ENCODE results near the gene SPN.

Gene SPN

DNA sequence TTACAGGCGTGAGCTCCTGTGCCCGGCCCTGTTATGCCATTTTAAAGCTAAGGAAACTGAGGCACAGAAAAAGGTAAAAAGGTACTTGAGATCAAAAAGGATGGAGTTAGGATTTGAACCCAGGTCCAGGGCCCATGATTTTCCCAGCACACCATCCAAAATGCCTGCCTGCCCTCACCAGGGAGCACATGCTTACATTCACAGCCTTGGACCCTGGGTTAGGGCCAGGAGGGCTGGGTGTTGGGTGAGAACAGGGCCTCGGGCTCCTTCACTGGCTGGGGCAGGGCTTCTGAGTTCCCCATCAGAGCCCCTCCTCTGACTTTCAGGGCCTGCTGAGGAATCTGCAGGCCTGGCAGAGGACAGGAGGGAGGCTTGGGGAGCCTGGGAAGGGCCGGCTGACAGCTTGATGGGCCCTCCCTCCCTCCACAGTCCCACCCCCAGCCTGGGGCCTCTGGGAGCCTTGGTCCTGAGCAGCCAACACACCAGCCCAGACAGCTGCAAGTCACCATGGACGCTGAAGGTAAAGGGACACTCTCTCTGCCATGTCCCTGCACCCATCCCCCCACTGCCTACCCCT, 15.7 kb downstream of the SPN start, which contains the start of gene QPRT:
Gene QPRT (plus strand): TSS at position 490 of the 577 bp plus-strand sequence. CDS start 18 bp downstream, at position 508.
- TF ChIP-seq TAF1 (IDR thresholded peaks at IDR 0.05; ENCODE audit: borderline replicate concordance, insufficient read depth, low read length) (peak; percentile 35; the same call in 1 of the 2 replicates), FOXP2 (optimal IDR thresholded peaks at IDR 0.05; ENCODE audit: borderline replicate concordance, extremely low read depth, extremely low read length, insufficient read depth) (no peak), POLR2AphosphoS5 (IDR thresholded peaks at IDR 0.05; ENCODE audit: low read depth, low read length) (peak; percentile 50; the same call in 1 of the 2 replicates)

DNA sequence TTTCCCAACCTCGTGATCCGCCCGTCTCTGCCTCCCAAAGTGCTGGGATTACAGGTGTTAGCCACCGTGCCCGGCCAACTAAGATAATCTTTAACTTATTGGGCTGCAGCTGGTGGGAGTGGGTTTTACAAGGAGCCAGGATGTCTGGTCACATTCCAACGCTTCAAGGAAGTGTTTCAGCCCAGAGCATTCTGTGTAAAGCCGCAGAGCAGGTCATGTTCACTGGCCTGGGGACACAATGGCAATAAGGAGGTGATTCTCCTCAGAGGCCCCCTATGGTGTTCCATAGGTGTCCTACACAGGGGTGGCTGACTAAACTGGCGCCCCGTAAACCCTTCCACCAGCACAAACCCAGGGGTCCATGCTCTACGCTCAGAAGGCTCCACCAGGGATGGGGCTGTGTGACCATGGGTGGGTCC, 17.1 kb downstream of the SPN start:
- TF ChIP-seq, protein P1, sequence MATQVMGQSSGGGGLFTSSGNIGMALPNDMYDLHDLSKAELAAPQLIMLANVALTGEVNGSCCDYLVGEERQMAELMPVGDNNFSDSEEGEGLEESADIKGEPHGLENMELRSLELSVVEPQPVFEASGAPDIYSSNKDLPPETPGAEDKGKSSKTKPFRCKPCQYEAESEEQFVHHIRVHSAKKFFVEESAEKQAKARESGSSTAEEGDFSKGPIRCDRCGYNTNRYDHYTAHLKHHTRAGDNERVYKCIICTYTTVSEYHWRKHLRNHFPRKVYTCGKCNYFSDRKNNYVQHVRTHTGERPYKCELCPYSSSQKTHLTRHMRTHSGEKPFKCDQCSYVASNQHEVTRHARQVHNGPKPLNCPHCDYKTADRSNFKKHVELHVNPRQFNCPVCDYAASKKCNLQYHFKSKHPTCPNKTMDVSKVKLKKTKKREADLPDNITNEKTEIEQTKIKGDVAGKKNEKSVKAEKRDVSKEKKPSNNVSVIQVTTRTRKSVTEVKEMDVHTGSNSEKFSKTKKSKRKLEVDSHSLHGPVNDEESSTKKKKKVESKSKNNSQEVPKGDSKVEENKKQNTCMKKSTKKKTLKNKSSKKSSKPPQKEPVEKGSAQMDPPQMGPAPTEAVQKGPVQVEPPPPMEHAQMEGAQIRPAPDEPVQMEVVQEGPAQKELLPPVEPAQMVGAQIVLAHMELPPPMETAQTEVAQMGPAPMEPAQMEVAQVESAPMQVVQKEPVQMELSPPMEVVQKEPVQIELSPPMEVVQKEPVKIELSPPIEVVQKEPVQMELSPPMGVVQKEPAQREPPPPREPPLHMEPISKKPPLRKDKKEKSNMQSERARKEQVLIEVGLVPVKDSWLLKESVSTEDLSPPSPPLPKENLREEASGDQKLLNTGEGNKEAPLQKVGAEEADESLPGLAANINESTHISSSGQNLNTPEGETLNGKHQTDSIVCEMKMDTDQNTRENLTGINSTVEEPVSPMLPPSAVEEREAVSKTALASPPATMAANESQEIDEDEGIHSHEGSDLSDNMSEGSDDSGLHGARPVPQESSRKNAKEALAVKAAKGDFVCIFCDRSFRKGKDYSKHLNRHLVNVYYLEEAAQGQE (IDR thresholded peaks at IDR 0.05; ENCODE audit: insufficient read depth in 1 of 2, low read depth in 2 of 2, low read length in 2 of 2), result no peak
- TF ChIP-seq FOXP2 (optimal IDR thresholded peaks at IDR 0.05; ENCODE audit: borderline replicate concordance, extremely low read depth, extremely low read length, insufficient read depth), result no peak
- TF ChIP-seq SIN3A (IDR thresholded peaks at IDR 0.05; ENCODE audit: borderline replicate concordance, insufficient read depth, low read length), result no peak
- no peak for TF ChIP-seq TAF1 (IDR thresholded peaks at IDR 0.05; ENCODE audit: borderline replicate concordance, insufficient read depth, low read length)
- no peak for TF ChIP-seq POLR2AphosphoS5 (IDR thresholded peaks at IDR 0.05; ENCODE audit: low read depth, low read length)

DNA sequence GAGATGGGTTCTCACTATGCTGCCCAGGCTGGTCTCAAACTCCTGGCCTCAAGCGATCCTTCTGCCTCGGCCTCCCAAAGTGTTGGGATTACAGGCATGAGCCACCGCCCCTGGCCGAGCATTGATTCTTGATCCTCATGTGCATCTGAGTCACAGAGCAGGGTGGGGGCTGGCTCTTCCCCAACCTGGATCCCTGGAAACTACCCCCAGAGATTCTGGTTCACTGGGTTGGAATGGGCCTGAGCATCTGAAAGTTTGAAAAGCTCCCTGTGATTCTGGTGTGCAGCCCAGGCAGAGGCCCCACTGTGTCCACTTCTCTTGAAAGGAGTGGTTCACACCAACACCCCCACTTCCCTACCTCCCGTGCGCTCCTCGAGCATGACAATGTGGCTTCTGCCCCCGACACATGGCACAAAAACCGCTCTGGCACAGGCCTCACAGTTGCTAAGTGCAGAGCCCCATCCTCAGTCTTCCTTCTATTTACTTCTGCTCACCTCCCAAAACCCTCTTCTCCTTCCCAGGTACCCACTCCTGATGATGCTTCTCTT, 20.6 kb downstream of the SPN start:
- TF ChIP-seq, protein P1 (IDR thresholded peaks at IDR 0.05; ENCODE audit: insufficient read depth in 1 of 2, low read depth in 2 of 2, low read length in 2 of 2), result no peak
- TF ChIP-seq FOXP2 (optimal IDR thresholded peaks at IDR 0.05; ENCODE audit: borderline replicate concordance, extremely low read depth, extremely low read length, insufficient read depth) (no peak), POLR2AphosphoS5 (IDR thresholded peaks at IDR 0.05; ENCODE audit: low read depth, low read length) (no peak), SIN3A (IDR thresholded peaks at IDR 0.05; ENCODE audit: borderline replicate concordance, insufficient read depth, low read length) (no peak), TAF1 (IDR thresholded peaks at IDR 0.05; ENCODE audit: borderline replicate concordance, insufficient read depth, low read length) (no peak)

DNA sequence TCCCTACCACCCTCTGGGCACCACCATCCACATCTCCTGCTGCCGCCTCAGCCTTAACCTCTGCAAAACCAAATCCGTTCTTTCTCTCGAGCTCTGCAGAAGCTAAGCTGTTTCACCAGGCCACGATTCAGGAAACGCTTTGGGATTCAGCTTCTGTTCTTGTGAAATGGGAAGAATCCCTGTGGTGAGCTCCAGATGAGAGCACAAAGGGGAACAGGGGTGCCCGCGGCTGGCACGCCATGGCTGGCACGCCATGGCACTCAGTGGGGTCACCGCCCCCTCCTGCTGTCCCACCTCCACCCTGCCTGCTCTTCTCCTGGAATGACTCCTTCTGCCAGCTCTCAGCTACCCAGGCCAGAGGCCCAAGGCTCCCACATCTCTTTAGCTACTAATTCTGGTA, 21.6 kb downstream of the SPN start:
- TF ChIP-seq, protein P1 (IDR thresholded peaks at IDR 0.05; ENCODE audit: insufficient read depth in 1 of 2, low read depth in 2 of 2, low read length in 2 of 2), result no peak
- TF ChIP-seq SIN3A (IDR thresholded peaks at IDR 0.05; ENCODE audit: borderline replicate concordance, insufficient read depth, low read length) (no peak), FOXP2 (optimal IDR thresholded peaks at IDR 0.05; ENCODE audit: borderline replicate concordance, extremely low read depth, extremely low read length, insufficient read depth) (no peak), TAF1 (IDR thresholded peaks at IDR 0.05; ENCODE audit: borderline replicate concordance, insufficient read depth, low read length) (no peak), POLR2AphosphoS5 (IDR thresholded peaks at IDR 0.05; ENCODE audit: low read depth, low read length) (no peak)

DNA sequence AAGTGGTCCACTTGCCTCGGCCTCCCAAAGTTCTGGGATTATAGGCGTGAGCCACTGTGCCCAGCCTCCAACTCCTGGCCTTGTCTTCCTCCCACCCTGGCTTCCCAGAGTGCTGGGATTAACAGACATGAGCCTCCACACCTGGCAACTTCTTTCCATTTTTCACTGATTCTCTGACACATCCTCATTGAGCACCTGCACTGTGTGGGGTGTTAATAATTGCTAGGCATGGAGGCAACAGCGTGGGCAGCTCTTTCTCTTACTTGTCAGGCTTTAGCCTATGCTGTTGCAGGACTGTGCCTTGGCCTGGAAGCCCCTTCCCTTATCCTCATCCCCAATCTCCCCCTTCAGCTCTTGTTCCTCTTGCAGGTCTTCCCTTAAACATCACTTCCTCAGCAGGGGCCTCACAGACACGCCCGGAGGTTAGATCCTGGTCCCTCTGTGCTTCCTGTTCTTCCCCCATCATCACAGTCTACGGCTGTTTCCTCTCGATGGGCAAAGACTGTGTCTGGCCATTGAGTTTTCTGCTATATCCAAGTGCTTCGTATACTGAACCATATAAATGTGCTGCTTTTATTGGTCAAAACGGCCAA, 23.8 kb downstream of the SPN start:
- no peak for TF ChIP-seq POLR2AphosphoS5 (IDR thresholded peaks at IDR 0.05; ENCODE audit: low read depth, low read length)
- no peak for TF ChIP-seq TAF1 (IDR thresholded peaks at IDR 0.05; ENCODE audit: borderline replicate concordance, insufficient read depth, low read length)
- TF ChIP-seq FOXP2 (optimal IDR thresholded peaks at IDR 0.05; ENCODE audit: borderline replicate concordance, extremely low read depth, extremely low read length, insufficient read depth), result no peak
- TF ChIP-seq, protein P1 (IDR thresholded peaks at IDR 0.05; ENCODE audit: insufficient read depth in 1 of 2, low read depth in 2 of 2, low read length in 2 of 2), result no peak
- no peak for TF ChIP-seq SIN3A (IDR thresholded peaks at IDR 0.05; ENCODE audit: borderline replicate concordance, insufficient read depth, low read length)

Measured in PFSK-1 (cell line).